Measurements from ENCODE around the gene TMEM81. TPM values are rescaled to one million over a fixed set of nuclear protein-coding genes. Genes with fewer than 3 reads are reported as not detected.

The TMEM81 gene
- total RNA-seq, 1 experiment from 2014 or later = 4.3 TPM

GRCh38 chr1:205037539-205037938 is 46.7 kb downstream of the TMEM81 start:
- CTCF ChIA-PET = no interaction called here

More at GRCh38 chr1:205037539-205037938, 46.7 kb downstream of the TMEM81 start:
- BruUV-seq (replicated peaks) = no TSS peak
- Histone ChIP-seq H3K36me3 (ENCODE audit: control insufficient read depth, insufficient read depth, low read length) (no peaks in the 10 kb centered on the region), H3K4me1 (no peaks in the 10 kb centered on the region), H3K9me3 (no peaks in the 10 kb centered on the region), H3K27me3 (replicated peaks; ENCODE audit: control insufficient read depth, insufficient read depth, low read length) (peaks cover 1% of the 10 kb centered on the region; the same call in 1 of the 2 replicates), H3K4me3 (ENCODE audit: low read depth, low read length) (no peak overlapping the region)
- Mint-ChIP-seq H3K4me1 (ENCODE audit: low read depth, unreplicated experiment) (no peaks in the 10 kb centered on the region), H3K4me3 (ENCODE audit: unreplicated experiment) (no peak overlapping the region), H3K9me3 (ENCODE audit: unreplicated experiment) (no peaks in the 10 kb centered on the region), H3K27me3 (ENCODE audit: insufficient read depth, unreplicated experiment) (peaks cover 24% of the 10 kb centered on the region), H3K36me3 (ENCODE audit: insufficient read depth, unreplicated experiment) (no peaks in the 10 kb centered on the region), H3K27ac (ENCODE audit: unreplicated experiment) (no peak overlapping the region)
- DNase-seq = no peak
- intact Hi-C loops (cut with micrococcal nuclease; ENCODE audit: unreplicated experiment) = no loop called here
- TF ChIP-seq, protein P1, sequence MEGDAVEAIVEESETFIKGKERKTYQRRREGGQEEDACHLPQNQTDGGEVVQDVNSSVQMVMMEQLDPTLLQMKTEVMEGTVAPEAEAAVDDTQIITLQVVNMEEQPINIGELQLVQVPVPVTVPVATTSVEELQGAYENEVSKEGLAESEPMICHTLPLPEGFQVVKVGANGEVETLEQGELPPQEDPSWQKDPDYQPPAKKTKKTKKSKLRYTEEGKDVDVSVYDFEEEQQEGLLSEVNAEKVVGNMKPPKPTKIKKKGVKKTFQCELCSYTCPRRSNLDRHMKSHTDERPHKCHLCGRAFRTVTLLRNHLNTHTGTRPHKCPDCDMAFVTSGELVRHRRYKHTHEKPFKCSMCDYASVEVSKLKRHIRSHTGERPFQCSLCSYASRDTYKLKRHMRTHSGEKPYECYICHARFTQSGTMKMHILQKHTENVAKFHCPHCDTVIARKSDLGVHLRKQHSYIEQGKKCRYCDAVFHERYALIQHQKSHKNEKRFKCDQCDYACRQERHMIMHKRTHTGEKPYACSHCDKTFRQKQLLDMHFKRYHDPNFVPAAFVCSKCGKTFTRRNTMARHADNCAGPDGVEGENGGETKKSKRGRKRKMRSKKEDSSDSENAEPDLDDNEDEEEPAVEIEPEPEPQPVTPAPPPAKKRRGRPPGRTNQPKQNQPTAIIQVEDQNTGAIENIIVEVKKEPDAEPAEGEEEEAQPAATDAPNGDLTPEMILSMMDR (IDR thresholded peaks at IDR 0.05; ENCODE audit: insufficient read depth in 1 of 2, low read depth in 1 of 2, low read length in 1 of 2, severe bottlenecking in 1 of 2, unreplicated experiment in 1 of 2) = no peak
- POLR2A ChIA-PET = no interaction called here

Other genes with a start within 250 kb of the TMEM81 start
- 1.3 and 1.6 TPM in 2 replicates for gene NFASC, start 213.6 kb downstream of the TMEM81 start, total RNA-seq (2022)
- not detected in 2 replicates for gene CNTN2, start 41.2 kb downstream of the TMEM81 start, total RNA-seq (2022)
- gene RBBP5, start 37.5 kb upstream of the TMEM81 start, total RNA-seq (2022) = 17.9 and 19.0 TPM in 2 replicates
- 6.2 and 6.3 TPM in 2 replicates for gene DSTYK, start 127.2 kb upstream of the TMEM81 start, total RNA-seq (2022)
- 0.60 and 0.91 TPM in 2 replicates for gene TMCC2, start 143.5 kb upstream of the TMEM81 start, total RNA-seq (2022)
- gene NUAK2, start 237.3 kb upstream of the TMEM81 start, total RNA-seq (2022) = 25.7 and 27.0 TPM in 2 replicates